SW480 (cell line): ENCODE results near the gene GPR158.

Source experiments
- DNase-seq: peaks from one replicate; pipeline ENCODE4 v3.0.0-alpha.2; 2016; ENCODE audit warnings: low spot score

Gene GPR158

GRCh38 chr10:25504838-25505237 lies 330.0 kb downstream of the GPR158 start:
- DNase-seq = no peak

- DNase-seq = no peak
These were observed 330.7 kb downstream of the GPR158 start for GRCh38 chr10:25505466-25505865.

GRCh38 chr10:25506821-25507335 lies 332.1 kb downstream of the GPR158 start:
- no peak for DNase-seq

GRCh38 chr10:25508112-25508815 lies 333.5 kb downstream of the GPR158 start:
- DNase-seq = no peak

- no peak for DNase-seq
These were observed 334.4 kb downstream of the GPR158 start for GRCh38 chr10:25509151-25509550.

GRCh38 chr10:25522294-25522693 lies 347.5 kb downstream of the GPR158 start:
- no peak for DNase-seq

GRCh38 chr10:25522946-25523608 lies 348.3 kb downstream of the GPR158 start:
- DNase-seq = no peak

- no peak for DNase-seq
These were observed 355.5 kb downstream of the GPR158 start for GRCh38 chr10:25530306-25530705.

GRCh38 chr10:25531457-25532061 lies 356.8 kb downstream of the GPR158 start:
- no peak for DNase-seq

GRCh38 chr10:25532213-25532612 lies 357.4 kb downstream of the GPR158 start:
- no peak for DNase-seq

GRCh38 chr10:25536027-25536426 lies 361.2 kb downstream of the GPR158 start:
- DNase-seq = no peak

- no peak for DNase-seq
These were observed 372.6 kb downstream of the GPR158 start for GRCh38 chr10:25547382-25547781.

- DNase-seq = no peak
These were observed 377.6 kb downstream of the GPR158 start for GRCh38 chr10:25552283-25552919.

GRCh38 chr10:25555865-25556264 lies 381.1 kb downstream of the GPR158 start:
- DNase-seq = no peak

- no peak for DNase-seq
These were observed 381.7 kb downstream of the GPR158 start for GRCh38 chr10:25556457-25556856.

- no peak for DNase-seq
These were observed 382.3 kb downstream of the GPR158 start for GRCh38 chr10:25557136-25557535.

GRCh38 chr10:25561758-25562157 lies 387.0 kb downstream of the GPR158 start:
- DNase-seq = no peak

GRCh38 chr10:25562547-25562946 lies 387.7 kb downstream of the GPR158 start:
- no peak for DNase-seq

- no peak for DNase-seq
These were observed 389.6 kb downstream of the GPR158 start for GRCh38 chr10:25564351-25564750.

GRCh38 chr10:25565570-25565969 lies 390.8 kb downstream of the GPR158 start:
- no peak for DNase-seq

GRCh38 chr10:25573316-25573715 lies 398.5 kb downstream of the GPR158 start:
- DNase-seq = no peak

- DNase-seq = no peak
These were observed 400.5 kb downstream of the GPR158 start for GRCh38 chr10:25575343-25575742.

GRCh38 chr10:25578061-25578460 lies 403.3 kb downstream of the GPR158 start:
- no peak for DNase-seq
